H1 (cell line): ENCODE results near the gene NSL1. TPM values are rescaled to one million over a fixed set of nuclear protein-coding genes. Genes with fewer than 3 reads are reported as not detected.

Source experiments
- CTCF ChIA-PET: fragments of 300-600 bp; sonication (Branson Sonifier 250); formaldehyde crosslinking; loops from one replicate; lab custom pipeline; 2021; ENCODE audit not compliant: partially characterized antibody; lab: Charles Lee
- POLR2A ChIA-PET: fragments of 300-600 bp; sonication (Branson Sonifier 250); formaldehyde crosslinking; loops from one replicate; lab custom pipeline; 2021; ENCODE audit warnings: inconsistent platforms; ENCODE audit not compliant: partially characterized antibody; lab: Charles Lee
- DNase-seq, 2 experiments: peaks; one replicate each; pipeline versions ENCODE4 v3.0.0 to v3.0.0-alpha.2; 2010 to 2022; ENCODE audit warnings: low spot score in 2 of 2, low read depth in 1 of 2, mixed read lengths in 1 of 2
- FAIRE-seq: peaks from 2 replicates; lab custom pipeline; 2011; peaks lifted over from hg19 to GRCh38; lab: Jason Lieb, UNC
- H2AFZ ChIP-seq: 2 replicates; pipeline ENCODE4 v1.8.1; 2012; ENCODE audit warnings: low read length, inconsistent platforms
- H2AK5ac ChIP-seq: 2 replicates; pipeline ENCODE4 v1.6.1; 2013; ENCODE audit warnings: low read depth, low read length
- H2BK120ac ChIP-seq: replicated peaks from 2 replicates; pipeline ENCODE3; 2013; ENCODE audit warnings: low read depth, low read length, inconsistent platforms
- H2BK12ac ChIP-seq: 2 replicates; pipeline ENCODE4 v1.6.1; 2013; ENCODE audit warnings: low read depth, low read length
- H2BK15ac ChIP-seq: 2 replicates; pipeline ENCODE4 v1.6.1; 2013; ENCODE audit warnings: low read length
- H2BK20ac ChIP-seq: 2 replicates; pipeline ENCODE4 v1.6.1; 2013; ENCODE audit warnings: low read length
- H2BK5ac ChIP-seq: 2 replicates; pipeline ENCODE4 v1.6.1; 2013; ENCODE audit warnings: low read depth, low read length
- H3K14ac ChIP-seq: 2 replicates; pipeline ENCODE4 v1.6.1; 2013; ENCODE audit warnings: inconsistent platforms; ENCODE audit not compliant: insufficient read length
- H3K18ac ChIP-seq: 2 replicates; pipeline ENCODE4 v1.6.1; 2013; ENCODE audit warnings: low read length; ENCODE audit errors: extremely low read depth
- H3K23ac ChIP-seq: 2 replicates; pipeline ENCODE4 v1.6.1; 2013; ENCODE audit warnings: inconsistent platforms; ENCODE audit not compliant: insufficient read length
- H3K23me2 ChIP-seq: 2 replicates; pipeline ENCODE4 v1.6.1; 2013; ENCODE audit warnings: low read depth, low read length
- H3K27ac ChIP-seq: 2 replicates; pipeline ENCODE4 v1.6.1; 2011; ENCODE audit warnings: low read depth, low read length, inconsistent platforms
- H3K27me3 ChIP-seq, 4 experiments: replicated peaks in 1 of 4; 1 replicate in 1 of 4; 2 replicates in 3 of 4; pipeline versions ENCODE4 v1.6.1 to v1.8.1; 2011 to 2013; ENCODE audit warnings: low read length in 3 of 4, mild to moderate bottlenecking in 3 of 4, inconsistent platforms in 2 of 4, mixed read lengths in 2 of 4, moderate library complexity in 1 of 4; ENCODE audit not compliant: control insufficient read depth in 3 of 4, insufficient read depth in 3 of 4; ENCODE audit errors: extremely low read depth in 1 of 4
- H3K36me3 ChIP-seq, 4 experiments: 2 replicates each; pipeline versions ENCODE4 v1.6.1 to v1.8.1; 2011 to 2013; ENCODE audit warnings: mild to moderate bottlenecking in 4 of 4, low read length in 3 of 4, moderate library complexity in 2 of 4, control low read depth in 1 of 4, inconsistent platforms in 1 of 4; ENCODE audit not compliant: insufficient read depth in 4 of 4, control insufficient read depth in 2 of 4
- H3K4ac ChIP-seq: replicated peaks from 2 replicates; pipeline ENCODE3; 2013; ENCODE audit warnings: low read length, low read depth, mixed read lengths, inconsistent platforms; ENCODE audit not compliant: insufficient read length
- H3K4me1 ChIP-seq, 4 experiments: replicated peaks in 1 of 4; 1 replicate in 1 of 4; 2 replicates in 3 of 4; pipeline versions ENCODE4 v1.6.1 to v1.8.1; 2011 to 2013; ENCODE audit warnings: low read length in 3 of 4, inconsistent platforms in 2 of 4, mixed read lengths in 1 of 4; ENCODE audit not compliant: insufficient read depth in 4 of 4, control insufficient read depth in 3 of 4
- H3K4me2 ChIP-seq, 2 experiments: 2 replicates each; pipeline versions ENCODE4 v1.6.1 to v1.8.1; 2011 to 2013; ENCODE audit warnings: low read depth in 2 of 2, low read length in 2 of 2, control low read depth in 1 of 2, inconsistent platforms in 1 of 2, mild to moderate bottlenecking in 1 of 2; ENCODE audit not compliant: insufficient read depth in 1 of 2
- H3K4me3 ChIP-seq, 4 experiments: fragments of 200-600, 300-600 bp in 1 of 4; sonication (generic), shearing (Covaris generic), sonication (Bioruptor Twin) in 1 of 4; 2 replicates each; pipeline versions ENCODE4 v1.5.1 to v1.8.1; 2011 to 2016; ENCODE audit warnings: low read length in 4 of 4, low read depth in 3 of 4, control low read depth in 2 of 4, inconsistent platforms in 2 of 4, mild to moderate bottlenecking in 2 of 4, mixed read lengths in 1 of 4, moderate library complexity in 1 of 4; ENCODE audit not compliant: insufficient read depth in 2 of 4; ENCODE audit errors: extremely low read depth in 1 of 4
- H3K56ac ChIP-seq: replicated peaks from 2 replicates; pipeline ENCODE3; 2013; ENCODE audit warnings: low read depth, mild to moderate bottlenecking, mixed read lengths, low read length, inconsistent platforms; ENCODE audit not compliant: insufficient read length
- H3K79me1 ChIP-seq: 2 replicates; pipeline ENCODE4 v1.6.1; 2013; ENCODE audit warnings: low read depth, low read length, control low read depth
- H3K79me2 ChIP-seq, 2 experiments: 2 replicates each; pipeline versions ENCODE4 v1.6.1 to v1.8.1; 2012 to 2013; ENCODE audit warnings: low read length in 2 of 2, mild to moderate bottlenecking in 2 of 2, inconsistent platforms in 1 of 2; ENCODE audit not compliant: insufficient read depth in 2 of 2, control insufficient read depth in 1 of 2
- H3K9ac ChIP-seq, 4 experiments: replicated peaks in 1 of 4; 1 replicate in 1 of 4; 2 replicates in 3 of 4; pipeline versions ENCODE4 v1.6.1 to v1.8.1; 2011 to 2013; ENCODE audit warnings: low read depth in 3 of 4, low read length in 3 of 4, control low read depth in 2 of 4, mild to moderate bottlenecking in 2 of 4, moderate library complexity in 2 of 4, inconsistent platforms in 1 of 4; ENCODE audit errors: extremely low read depth in 1 of 4
- H3K9me3 ChIP-seq, 2 experiments: 2 replicates each; pipeline versions ENCODE4 v1.6.1 to v1.8.1; 2012 to 2013; ENCODE audit warnings: mild to moderate bottlenecking in 2 of 2, moderate library complexity in 2 of 2, control low read depth in 1 of 2, inconsistent platforms in 1 of 2, low read depth in 1 of 2, low read length in 1 of 2, mixed read lengths in 1 of 2; ENCODE audit not compliant: insufficient read depth in 2 of 2
- H4K20me1 ChIP-seq, 2 experiments: replicated peaks in 1 of 2; 2 replicates each; pipeline versions ENCODE3 to v1.8.1; 2011 to 2013; ENCODE audit warnings: inconsistent platforms in 2 of 2, low read length in 2 of 2, mild to moderate bottlenecking in 1 of 2; ENCODE audit not compliant: insufficient read depth in 2 of 2, control insufficient read depth in 1 of 2
- H4K5ac ChIP-seq: 2 replicates; pipeline ENCODE4 v1.6.1; 2013; ENCODE audit warnings: low read length, low read depth, mixed read lengths, inconsistent platforms; ENCODE audit not compliant: insufficient read length
- H4K8ac ChIP-seq: 2 replicates; pipeline ENCODE4 v1.8.0; 2013; ENCODE audit warnings: mild to moderate bottlenecking, moderate library complexity, low read length, inconsistent platforms; ENCODE audit not compliant: insufficient read depth; ENCODE audit errors: extremely low read depth
- H4K91ac ChIP-seq: replicated peaks from 2 replicates; pipeline ENCODE3; 2013; ENCODE audit warnings: low read length, mixed read lengths, inconsistent platforms; ENCODE audit not compliant: insufficient read length
- CTCF ChIP-seq, 3 experiments: IDR thresholded peaks; 1 replicate in 2 of 3; 2 replicates in 1 of 3; pipeline versions ENCODE4 v1.5.1 to v1.6.1; 2011; ENCODE audit warnings: low read length in 3 of 3, mild to moderate bottlenecking in 3 of 3, inconsistent platforms in 2 of 3, low read depth in 1 of 3, moderate library complexity in 1 of 3; ENCODE audit not compliant: insufficient read depth in 1 of 3; ENCODE audit errors: control extremely low read depth in 1 of 3
- POLR2AphosphoS5 ChIP-seq: IDR thresholded peaks from 2 replicates; pipeline ENCODE4 v1.6.1; 2011; ENCODE audit warnings: low read depth, low read length
- SRF ChIP-seq: IDR thresholded peaks from 2 replicates; pipeline ENCODE4 v1.6.1; 2011; ENCODE audit warnings: mild to moderate bottlenecking, low read depth, low read length, moderate library complexity
- TEAD4 ChIP-seq: IDR thresholded peaks from 2 replicates; pipeline ENCODE4 v1.6.1; 2012; ENCODE audit warnings: low read depth, low read length, inconsistent platforms, mixed read lengths
- WGBS, 2 experiments: shearing (Covaris generic) in 1 of 2; methylation state at CpG; one replicate each; pipeline versions ENCODE4 v1.1.6 to v1.1.7; 2013 to 2015; ENCODE audit warnings: low lambda C conversion rate in 2 of 2, mixed read lengths in 2 of 2, inconsistent platforms in 1 of 2, low coverage in 1 of 2, missing lambda C conversion rate in 1 of 2; ENCODE audit not compliant: insufficient replicate concordance in 2 of 2, insufficient coverage in 1 of 2, insufficient read length in 1 of 2; ENCODE audit errors: extremely low coverage in 1 of 2, missing lambda C conversion rate in 1 of 2; 5-methylcytosine and 5-hydroxymethylcytosine counted together
- polyA plus RNA-seq, 7 experiments: library from polyadenylated mRNA; depleted of rRNA in 3 of 7; stranded (reverse) in 5 of 7; unstranded in 2 of 7; fragments of >200 nt in 5 of 7; fragments of 200-250 nt in 2 of 7; gene quantifications; 1 replicate in 5 of 7; 2 replicates in 1 of 7; 4 replicates in 1 of 7; pipeline versions ENCODE4 v1.2.1 to v1.2.3, GENCODE V29; 2011 to 2013; ENCODE audit warnings: missing spikeins in 2 of 7, mixed read lengths in 2 of 7
- total RNA-seq: library from RNA; stranded (reverse); fragmentation: NEBNext Ultra II Directional; extraction: Animal tissue kit (Norgen Biotek cat#: 25700); gene quantifications from 2 replicates; pipeline ENCODE4 v1.2.1, GENCODE V29; 2021
- TF ChIP-seq, protein P1 (sequence below): IDR thresholded peaks from 2 replicates; pipeline ENCODE4 v1.6.1; 2011; ENCODE audit warnings: low read length, improper control_type of control experiment

Gene NSL1
- total and polyA plus RNA-seq, 2 of the 8 experiments (the other 6 are each of a cell fraction or from before 2014, with no cell fraction given): 25.4 to 51.7 TPM

- Histone ChIP-seq H3K23ac (no peak overlapping the region), H3K79me1 (no peaks in the 10 kb centered on the region), H3K18ac (no peak overlapping the region), H3K56ac (no peak overlapping the region), H3K4me3 (no peak overlapping the region), H2BK20ac (no peak overlapping the region), H3K14ac (no peak overlapping the region), H2BK5ac (no peak overlapping the region), H3K9ac (no peak overlapping the region), H4K8ac (no peak overlapping the region), H3K79me2 (no peaks in the 10 kb centered on the region), H3K23me2 (no peaks in the 10 kb centered on the region), H4K91ac (no peak overlapping the region), H4K20me1 (no peaks in the 10 kb centered on the region), H2BK120ac (no peak overlapping the region), H3K27me3 (no peaks in the 10 kb centered on the region), H4K5ac (no peak overlapping the region), H2AK5ac (no peak overlapping the region), H2BK12ac (no peak overlapping the region), H2AFZ (no peak overlapping the region), H3K36me3 (peaks cover 3 to 30% (median 4%) of the 10 kb centered on the region in 4 experiments; a peak in 7 of 8 replicates), H3K4me1 (peaks cover 0 to 5% (median 0%) of the 10 kb centered on the region in 4 experiments; a peak in 1 of 7 replicates), H2BK15ac (no peak overlapping the region), H3K9me3 (no peaks in the 10 kb centered on the region), H3K4me2 (no peak overlapping the region), H3K27ac (no peak overlapping the region), H3K4ac (no peak overlapping the region)
- POLR2A ChIA-PET: interaction anchor here (0.7 to 1.7 kb wide), 4 partner anchors 12 to 174 kb away, joined by 3 to 4 read pairs (median 3); partner anchors contain the start of genes NSL1 and TATDN3
- TF ChIP-seq SRF (no peak), TEAD4 (no peak), CTCF (IDR thresholded peaks at IDR 0.05; ENCODE audit: control extremely low read depth in 1 of 3, insufficient read depth in 1 of 3, low read depth in 1 of 3, low read length in 3 of 3) (no peak), POLR2AphosphoS5 (no peak)
- TF ChIP-seq, protein P1, sequence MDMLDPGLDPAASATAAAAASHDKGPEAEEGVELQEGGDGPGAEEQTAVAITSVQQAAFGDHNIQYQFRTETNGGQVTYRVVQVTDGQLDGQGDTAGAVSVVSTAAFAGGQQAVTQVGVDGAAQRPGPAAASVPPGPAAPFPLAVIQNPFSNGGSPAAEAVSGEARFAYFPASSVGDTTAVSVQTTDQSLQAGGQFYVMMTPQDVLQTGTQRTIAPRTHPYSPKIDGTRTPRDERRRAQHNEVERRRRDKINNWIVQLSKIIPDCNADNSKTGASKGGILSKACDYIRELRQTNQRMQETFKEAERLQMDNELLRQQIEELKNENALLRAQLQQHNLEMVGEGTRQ: no peak
- FAIRE-seq (no peak), DNase-seq (no peak)
- WGBS, 2 experiments: 86% methylated on average over 3 of the region's 3 CpGs; no CpG with 5 or more reads in 1 of the 2 experiments
- CTCF ChIA-PET: interaction anchor here (0.6 to 2.8 kb wide), 4 partner anchors 9 to 189 kb away, joined by 3 to 18 read pairs (median 4); no protein-coding TSS in a partner anchor
These were observed 14.2 kb upstream of the NSL1 start for GRCh38 chr1:212805767-212806166.
